Neuronal stem cell (in vitro differentiated cells): ENCODE measurements around the gene CA12. TPM values are rescaled to one million over a fixed set of nuclear protein-coding genes. Genes with fewer than 3 reads are reported as not detected.

Source experiments
- DNase-seq: peaks from one replicate; pipeline ENCODE4 v3.0.0-alpha.2; 2013; ENCODE audit warnings: low spot score
- H2AFZ ChIP-seq: one replicate; pipeline ENCODE4 v1.6.1; 2013; ENCODE audit warnings: mild to moderate bottlenecking, low read length, inconsistent platforms
- H2AK5ac ChIP-seq: 2 replicates; pipeline ENCODE4 v1.6.1; 2013; ENCODE audit warnings: low read depth, mild to moderate bottlenecking, inconsistent platforms, low read length, moderate library complexity, mixed read lengths
- H2BK120ac ChIP-seq: 2 replicates; pipeline ENCODE4 v1.6.1; 2013; ENCODE audit warnings: low read depth, mild to moderate bottlenecking, inconsistent platforms, low read length, moderate library complexity, mixed read lengths
- H2BK12ac ChIP-seq: one replicate; pipeline ENCODE4 v1.6.1; 2013; ENCODE audit warnings: low read length, inconsistent platforms
- H2BK15ac ChIP-seq: 2 replicates; pipeline ENCODE4 v1.6.1; 2013; ENCODE audit warnings: mild to moderate bottlenecking, low read length, inconsistent platforms, mixed read lengths
- H2BK5ac ChIP-seq: one replicate; pipeline ENCODE4 v1.6.1; 2013; ENCODE audit warnings: inconsistent platforms, mild to moderate bottlenecking, low read length, moderate library complexity
- H3K14ac ChIP-seq: one replicate; pipeline ENCODE4 v1.6.1; 2013; ENCODE audit warnings: low read length, inconsistent platforms
- H3K18ac ChIP-seq: 2 replicates; pipeline ENCODE4 v1.6.1; 2013; ENCODE audit warnings: low read length, inconsistent platforms
- H3K23ac ChIP-seq: 2 replicates; pipeline ENCODE4 v1.6.1; 2013; ENCODE audit warnings: low read depth, mild to moderate bottlenecking, mixed read lengths, low read length, inconsistent platforms; ENCODE audit not compliant: poor library complexity
- H3K27ac ChIP-seq: replicated peaks from 3 replicates; pipeline ENCODE4 v1.5.1; 2013; ENCODE audit warnings: low read length, inconsistent platforms
- H3K27me3 ChIP-seq, 3 experiments: 2 replicates each; pipeline ENCODE4 v1.6.1; 2013; ENCODE audit warnings: low read length in 3 of 3, mild to moderate bottlenecking in 2 of 3, inconsistent platforms in 1 of 3, low read depth in 1 of 3, mixed read lengths in 1 of 3, moderate library complexity in 1 of 3; ENCODE audit not compliant: control insufficient read depth in 3 of 3, insufficient read depth in 3 of 3
- H3K36me3 ChIP-seq, 2 donors: replicated peaks in 1 of 2; 2 replicates each; pipeline ENCODE4 v1.6.1; 2013; ENCODE audit warnings: low read length in 2 of 2; ENCODE audit not compliant: control insufficient read depth in 2 of 2, insufficient read depth in 2 of 2
- H3K4ac ChIP-seq: 2 replicates; pipeline ENCODE4 v1.6.1; 2013; ENCODE audit warnings: inconsistent platforms, mild to moderate bottlenecking, low read length, moderate library complexity
- H3K4me1 ChIP-seq, 2 donors: 1 replicate in 1 of 2; 2 replicates in 1 of 2; pipeline ENCODE4 v1.6.1; 2013; ENCODE audit warnings: low read length in 2 of 2, low read depth in 1 of 2; ENCODE audit not compliant: control insufficient read depth in 2 of 2, insufficient read depth in 1 of 2
- H3K4me2 ChIP-seq: one replicate; pipeline ENCODE4 v1.6.1; 2013; ENCODE audit warnings: mild to moderate bottlenecking, low read length, inconsistent platforms; ENCODE audit not compliant: insufficient read depth, poor library complexity, severe bottlenecking
- H3K4me3 ChIP-seq, 2 donors: 2 replicates each; pipeline ENCODE4 v1.5.1; 2013; ENCODE audit warnings: low read length in 2 of 2, mild to moderate bottlenecking in 2 of 2, inconsistent platforms in 1 of 2, moderate library complexity in 1 of 2
- H3K79me1 ChIP-seq: one replicate; pipeline ENCODE4 v1.6.1; 2013; ENCODE audit warnings: low read depth, mild to moderate bottlenecking, inconsistent platforms, low read length, moderate library complexity
- H3K9ac ChIP-seq: one replicate; pipeline ENCODE4 v1.6.1; 2013; ENCODE audit warnings: mild to moderate bottlenecking, low read depth, low read length, inconsistent platforms; ENCODE audit not compliant: poor library complexity
- H3K9me3 ChIP-seq, 2 donors: replicated peaks in 1 of 2; 2 replicates each; pipeline versions ENCODE3 to v1.6.1; 2013; ENCODE audit warnings: low read length in 2 of 2, mild to moderate bottlenecking in 2 of 2, inconsistent platforms in 1 of 2, low read depth in 1 of 2, mixed read lengths in 1 of 2, moderate library complexity in 1 of 2; ENCODE audit not compliant: control insufficient read depth in 2 of 2, insufficient read depth in 1 of 2
- H4K8ac ChIP-seq: one replicate; pipeline ENCODE4 v1.6.1; 2013; ENCODE audit warnings: low read depth, mild to moderate bottlenecking, inconsistent platforms, low read length, moderate library complexity
- H4K91ac ChIP-seq: one replicate; pipeline ENCODE4 v1.6.1; 2013; ENCODE audit warnings: low read length, low read depth, mild to moderate bottlenecking, inconsistent platforms; ENCODE audit not compliant: poor library complexity
- WGBS, 2 donors: extraction: QIAGEN DNeasy Blood & Tissue Kit; methylation state at CpG; one replicate each; pipeline ENCODE4 v1.1.7; 2013; ENCODE audit warnings: missing lambda C conversion rate in 2 of 2, mixed read lengths in 1 of 2; ENCODE audit not compliant: insufficient read length in 2 of 2, insufficient replicate concordance in 1 of 2; ENCODE audit errors: extremely low coverage in 2 of 2; 5-methylcytosine and 5-hydroxymethylcytosine counted together
- polyA plus RNA-seq, 2 experiments: library from polyadenylated mRNA; stranded (reverse); fragments of 200-250 nt; gene quantifications; one replicate each; pipeline ENCODE4 v1.2.3, GENCODE V29; 2013

The CA12 gene
- polyA plus RNA-seq (2013, experiment 1 of 2), result 0.43 TPM
- polyA plus RNA-seq (2013, experiment 2 of 2), result 0.46 TPM

DNA sequence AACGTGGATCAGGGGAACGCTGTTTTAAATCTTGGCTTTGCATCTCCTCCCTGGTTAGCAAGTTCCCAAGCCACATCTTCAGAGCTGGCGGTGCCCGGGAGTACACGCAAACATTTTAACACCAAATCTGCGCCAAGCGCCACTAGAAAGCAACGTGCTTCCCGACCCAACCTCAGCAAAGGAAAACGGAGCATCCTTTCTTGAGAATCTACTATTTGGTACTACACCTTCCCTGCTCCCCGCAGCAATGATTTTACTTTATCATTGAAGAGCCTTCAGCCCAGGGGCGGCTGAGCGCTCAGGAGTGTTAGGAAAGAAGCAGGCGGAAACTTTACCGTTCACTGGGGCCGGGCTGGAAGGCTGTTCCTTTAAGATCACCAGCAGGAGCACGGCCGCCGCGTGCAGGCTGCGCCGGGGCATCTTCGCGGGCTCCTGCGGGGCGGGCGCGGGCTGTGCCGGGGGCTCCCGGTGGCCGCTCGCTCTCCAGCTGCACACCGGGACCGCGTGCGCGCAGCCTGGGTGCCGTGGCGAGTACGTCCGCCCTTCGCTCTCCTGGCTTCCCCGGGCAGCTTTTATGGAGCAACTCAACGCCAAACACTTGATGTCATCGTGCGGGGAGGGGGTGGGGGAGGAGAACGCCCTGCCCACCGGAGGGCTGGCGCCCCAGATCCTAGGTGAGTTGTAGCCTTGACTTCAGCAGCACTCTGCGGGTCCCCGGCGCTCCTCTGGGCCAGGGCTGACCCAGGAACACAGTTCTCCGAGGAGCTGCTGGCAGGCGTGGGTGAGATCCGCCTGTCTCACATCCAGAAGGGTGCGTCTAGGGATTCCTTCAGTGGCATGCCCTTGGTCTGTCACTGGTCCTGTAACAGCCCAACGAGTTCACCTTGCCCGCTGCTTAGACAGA lies at the start of gene CA12:
Gene CA12 (minus strand): TSS at position 546 of the 904 bp plus-strand sequence. CDS start 126 bp downstream, at position 420.
- H3K27ac ChIP-seq, result no peak within 1 kb of the TSS

DNA sequence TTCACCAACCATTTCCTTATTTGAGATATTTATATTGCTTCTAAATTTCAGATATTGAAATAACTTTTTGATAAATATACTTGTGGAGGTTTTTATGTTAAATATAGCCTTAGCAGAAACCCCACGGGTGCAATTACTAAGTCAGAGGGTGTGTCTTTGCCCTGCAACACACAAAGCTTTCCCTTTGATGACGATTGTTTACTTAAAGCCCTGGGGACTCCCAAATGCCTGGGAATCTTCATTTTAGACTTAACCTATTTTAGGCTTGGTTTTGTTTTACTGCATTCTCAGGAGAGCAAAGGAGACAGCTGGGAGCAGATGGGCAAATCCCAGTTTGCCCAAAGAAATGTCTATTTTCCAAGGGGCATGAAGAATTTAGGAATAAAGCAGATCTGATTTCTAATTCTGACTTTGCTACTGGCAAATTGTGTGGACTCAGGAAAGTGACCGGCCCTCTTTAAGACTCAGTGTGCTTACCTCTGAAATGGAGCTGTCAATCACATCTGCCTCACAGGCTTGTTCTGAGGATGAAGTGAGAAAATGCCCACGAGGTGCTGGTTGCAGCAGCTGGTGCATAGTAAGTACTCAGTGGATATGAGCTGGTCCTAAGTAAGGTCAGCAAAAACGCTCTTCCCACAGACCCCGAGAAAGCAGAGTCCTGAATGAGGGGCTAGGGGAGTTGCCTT lies 49.3 kb upstream of the CA12 start:
- Histone ChIP-seq H3K23ac (no peak overlapping the region), H3K4me2 (no peak overlapping the region), H3K9me3 (peaks cover 1 to 5% of the 10 kb centered on the region in 2 donors), H3K9ac (no peak overlapping the region), H3K4me1 (peaks cover 0 to 4% of the 10 kb centered on the region in 2 donors), H2BK12ac (no peak overlapping the region), H4K91ac (no peak overlapping the region), H3K27ac (no peak overlapping the region), H3K79me1 (no peaks in the 10 kb centered on the region), H2BK120ac (no peak overlapping the region), H3K18ac (no peak overlapping the region), H4K8ac (no peak overlapping the region), H2AK5ac (no peak overlapping the region), H3K4me3 (no peak overlapping the region), H2BK15ac (no peak overlapping the region), H3K14ac (no peak overlapping the region), H3K4ac (no peak overlapping the region), H3K27me3 (no peaks in the 10 kb centered on the region), H2BK5ac (no peak overlapping the region), H3K36me3 (no peaks in the 10 kb centered on the region), H2AFZ (no peak overlapping the region)
- no CpG with 5 or more reads among the region's 6 CpGs for WGBS, 2 donors
- no peak for DNase-seq

More for the DNA sequence above, at the start of gene CA12:
- H2BK12ac ChIP-seq, result no peak within 1 kb of the TSS
- H3K4me1 ChIP-seq, result peaks cover 12 to 27% of the 10 kb centered on the region in 2 donors
- peak within 1 kb of the TSS; percentile 65 for H3K9ac ChIP-seq
- peak within 1 kb of the TSS; percentile 29 for H3K23ac ChIP-seq
- no peak within 1 kb of the TSS for H2BK120ac ChIP-seq
- no peak within 1 kb of the TSS for H3K14ac ChIP-seq
- H4K8ac ChIP-seq, result no peak within 1 kb of the TSS
- peak within 1 kb of the TSS; percentile 80 for H3K4me2 ChIP-seq
- H3K9me3 ChIP-seq, result peaks cover 0 to 2% of the 10 kb centered on the region in 2 donors
- no peak within 1 kb of the TSS for H2AK5ac ChIP-seq
- no peaks in the 10 kb centered on the region for H3K36me3 ChIP-seq
- H3K4me3 ChIP-seq, result peak within 1 kb of the TSS; percentile 44 to 78
- H2BK15ac ChIP-seq, result no peak within 1 kb of the TSS
- no peaks in the 10 kb centered on the region for H3K79me1 ChIP-seq
- H4K91ac ChIP-seq, result no peak within 1 kb of the TSS
- H3K27me3 ChIP-seq, result peaks cover 0 to 42% (median 24%) of the 10 kb centered on the region in 3 experiments
- no peak within 1 kb of the TSS for H2BK5ac ChIP-seq
- peak within 1 kb of the TSS; percentile 95 for H2AFZ ChIP-seq
- H3K4ac ChIP-seq, result no peak within 1 kb of the TSS
- no CpG with 5 or more reads among the region's 58 CpGs for WGBS, 2 donors
- H3K18ac ChIP-seq, result peak within 1 kb of the TSS; percentile 89
- DNase-seq, result peak; percentile 38

DNA sequence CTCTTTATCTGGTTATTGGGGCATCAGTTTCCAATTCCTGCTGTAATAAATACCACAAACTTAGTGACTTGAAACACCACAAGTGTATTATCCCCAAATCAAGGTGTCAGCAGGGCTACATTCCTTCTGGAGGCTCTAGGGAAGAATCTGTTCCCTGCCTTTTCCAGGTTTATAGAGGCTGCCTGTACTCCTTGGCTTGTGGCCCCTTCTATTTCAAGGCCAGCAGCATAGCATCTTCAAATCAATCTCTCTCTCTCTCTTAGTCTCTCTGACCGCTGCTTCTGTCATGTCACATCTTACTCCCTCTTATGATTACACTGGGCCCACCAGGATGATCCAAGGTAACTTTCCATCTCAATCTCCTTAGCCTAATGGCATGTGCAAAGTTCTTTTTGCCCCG lies 44.9 kb upstream of the CA12 start:
- Histone ChIP-seq H3K4me3 (no peak overlapping the region), H3K4ac (no peak overlapping the region), H4K91ac (no peak overlapping the region), H2BK120ac (no peak overlapping the region), H3K9me3 (peaks cover 3 to 12% of the 10 kb centered on the region in 2 donors), H3K27me3 (no peaks in the 10 kb centered on the region), H2AFZ (no peak overlapping the region), H3K18ac (no peak overlapping the region), H3K27ac (no peak overlapping the region), H2BK12ac (no peak overlapping the region), H3K79me1 (no peaks in the 10 kb centered on the region), H3K4me1 (no peaks in the 10 kb centered on the region), H3K4me2 (no peak overlapping the region), H3K36me3 (no peaks in the 10 kb centered on the region), H2BK5ac (no peak overlapping the region), H3K14ac (no peak overlapping the region), H2AK5ac (no peak overlapping the region), H4K8ac (no peak overlapping the region), H2BK15ac (no peak overlapping the region), H3K9ac (no peak overlapping the region), H3K23ac (no peak overlapping the region)
- no CpG with 5 or more reads among the region's 2 CpGs for WGBS, 2 donors
- DNase-seq, result no peak
